Psoas muscle (tissue), 8 donors: ENCODE results near the gene ERC2. TPM values are rescaled to one million over a fixed set of nuclear protein-coding genes. Genes with fewer than 3 reads are reported as not detected.

Experiments
- ATAC-seq, 4 donors: fragments of 200-7000 bp; cut with Tn5 transposase; one replicate each; pipeline ENCODE4 v1.9.1; 2020; ENCODE audit warnings: moderate library complexity in 3 of 4, mild to moderate bottlenecking in 2 of 4
- DNase-seq, 2 donors: peaks; one replicate each; pipeline ENCODE4 v3.0.0-alpha.2; 2020
- H3K27ac ChIP-seq: fragments of 200-600 bp; one replicate; pipeline ENCODE4 v1.8.0; 2022
- H3K27me3 ChIP-seq, 3 donors: fragments of 200-600 bp in 1 of 3; one replicate each; pipeline versions ENCODE4 v1.6.1 to v1.8.0; 2013 to 2022; ENCODE audit warnings: low read length in 2 of 3, mild to moderate bottlenecking in 2 of 3, moderate library complexity in 1 of 3; ENCODE audit not compliant: insufficient read depth in 3 of 3
- H3K36me3 ChIP-seq, 2 donors: fragments of 200-600 bp in 1 of 2; one replicate each; pipeline versions ENCODE4 v1.6.1 to v1.8.0; 2013 to 2022; ENCODE audit warnings: low read depth in 1 of 2, mild to moderate bottlenecking in 1 of 2, moderate library complexity in 1 of 2; ENCODE audit not compliant: insufficient read depth in 1 of 2
- H3K4me1 ChIP-seq: fragments of 200-600 bp; one replicate; pipeline ENCODE4 v1.8.0; 2022
- H3K4me3 ChIP-seq: fragments of 200-600 bp; one replicate; pipeline ENCODE4 v1.8.0; 2022; ENCODE audit warnings: mild to moderate bottlenecking
- H3K9me3 ChIP-seq: fragments of 200-600 bp; one replicate; pipeline ENCODE4 v1.8.0; 2022
- WGBS, 3 donors: extraction: QIAGEN DNeasy Blood & Tissue Kit; methylation state at CpG; one replicate each; pipeline versions ENCODE4 v1.1.6 to v1.1.7; 2013; 5-methylcytosine and 5-hydroxymethylcytosine counted together
- intact Hi-C, 2 donors: fragments of 100-400 bp; cut with DNase I; formaldehyde crosslinking; loops; one replicate each; pipeline versions ENCODE4 v1.11.0 to v1.14.2; 2022
- polyA plus RNA-seq, 3 donors: library from polyadenylated mRNA; stranded (reverse); fragments of 200-250 nt; gene quantifications; one replicate each; pipeline ENCODE4 v1.2.3, GENCODE V29; 2013
- total RNA-seq, 4 donors: library from RNA; stranded (reverse); fragmentation: NEBNext Ultra II Directional in 2 of 4; extraction: Animal tissue kit (Norgen Biotek cat#: 25700) in 2 of 4; gene quantifications; one replicate each; pipeline versions ENCODE4 v1.2.1 to v1.2.4, GENCODE V29; 2021 to 2023
- TF ChIP-seq, protein P1 (sequence below): fragments of 200-600 bp; IDR thresholded peaks from one replicate; pipeline ENCODE4 v1.8.0; 2022; ENCODE audit warnings: antibody characterized with exemption
- donor health status: healthy with polysubstance abuse.
- donor health status: DM: no; HTN: no; CAD: no; lungs with moderate emphysema.
- donor health status: Bipolar disorder and iron deficiency.
- donor health status: healthy.
- donor health status: DM: yes; HTN: yes; CAD: no.
- donor health status: DM: no; HTN: no; CAD: no.
- donor health status: DM: no; HTN: no; CAD: no.
- donor health status: DM: yes; HTN: yes; CAD: no.

ERC2 gene
- total and polyA plus RNA-seq, 7 donors = 0.04 to 0.15 TPM; not detected in 5

DNA sequence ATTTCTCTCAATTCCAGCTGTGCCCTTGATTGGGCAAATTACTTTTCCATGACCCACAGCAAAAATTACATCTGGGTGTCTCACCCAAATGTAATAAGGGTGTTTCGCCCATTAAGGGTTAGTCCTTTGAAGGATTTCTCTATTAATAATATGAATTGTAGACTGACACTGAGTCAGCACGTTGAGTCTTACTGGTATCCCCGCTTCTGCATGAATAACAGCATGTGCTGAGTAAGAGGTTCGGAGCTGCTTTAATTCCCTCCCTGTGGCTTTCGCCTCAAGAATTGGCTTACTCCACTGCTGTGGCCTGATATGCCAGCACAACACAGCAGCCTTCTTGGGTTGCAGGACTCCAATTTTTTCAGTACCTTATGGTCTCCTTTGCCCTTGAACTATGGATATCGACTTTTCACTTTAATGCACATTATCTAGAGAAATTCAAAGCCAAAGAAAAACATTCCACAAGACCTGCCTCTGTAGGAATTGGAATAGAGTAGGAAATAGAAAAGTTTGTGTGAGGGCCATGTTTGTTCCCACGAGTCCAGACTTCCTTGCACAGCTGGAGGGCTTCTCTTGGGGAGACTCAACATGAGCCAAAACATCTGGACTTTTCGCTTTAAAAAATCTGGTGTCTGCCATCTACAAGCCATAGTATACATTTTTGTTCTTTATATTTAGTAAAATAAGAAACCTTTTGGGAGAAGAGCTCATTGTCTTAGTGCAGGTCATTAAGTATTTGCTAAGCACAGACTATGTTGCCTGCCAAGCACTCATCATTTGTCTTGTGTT, 20.7 kb upstream of the ERC2 start:
- DNase-seq (no peak), ATAC-seq (no peak)
- H3K4me1 ChIP-seq = no peaks in the 10 kb centered on the region
- H3K36me3 ChIP-seq = no peaks in the 10 kb centered on the region
- 28 to 34% (median 29%) methylated on average over 8 of the region's 8 CpGs for WGBS, 3 donors
- H3K27me3 ChIP-seq = peaks cover 0 to 13% (median 2%) of the 10 kb centered on the region in 3 donors
- H3K27ac ChIP-seq = no peak overlapping the region
- H3K9me3 ChIP-seq = no peaks in the 10 kb centered on the region
- intact Hi-C loops = no loop called here
- no peak overlapping the region for H3K4me3 ChIP-seq
- TF ChIP-seq, protein P1, sequence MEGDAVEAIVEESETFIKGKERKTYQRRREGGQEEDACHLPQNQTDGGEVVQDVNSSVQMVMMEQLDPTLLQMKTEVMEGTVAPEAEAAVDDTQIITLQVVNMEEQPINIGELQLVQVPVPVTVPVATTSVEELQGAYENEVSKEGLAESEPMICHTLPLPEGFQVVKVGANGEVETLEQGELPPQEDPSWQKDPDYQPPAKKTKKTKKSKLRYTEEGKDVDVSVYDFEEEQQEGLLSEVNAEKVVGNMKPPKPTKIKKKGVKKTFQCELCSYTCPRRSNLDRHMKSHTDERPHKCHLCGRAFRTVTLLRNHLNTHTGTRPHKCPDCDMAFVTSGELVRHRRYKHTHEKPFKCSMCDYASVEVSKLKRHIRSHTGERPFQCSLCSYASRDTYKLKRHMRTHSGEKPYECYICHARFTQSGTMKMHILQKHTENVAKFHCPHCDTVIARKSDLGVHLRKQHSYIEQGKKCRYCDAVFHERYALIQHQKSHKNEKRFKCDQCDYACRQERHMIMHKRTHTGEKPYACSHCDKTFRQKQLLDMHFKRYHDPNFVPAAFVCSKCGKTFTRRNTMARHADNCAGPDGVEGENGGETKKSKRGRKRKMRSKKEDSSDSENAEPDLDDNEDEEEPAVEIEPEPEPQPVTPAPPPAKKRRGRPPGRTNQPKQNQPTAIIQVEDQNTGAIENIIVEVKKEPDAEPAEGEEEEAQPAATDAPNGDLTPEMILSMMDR = no peak

- DNase-seq (no peak), ATAC-seq (no peak)
- H3K27me3 ChIP-seq = peaks cover 0 to 13% (median 5%) of the 10 kb centered on the region in 3 donors
- H3K4me3 ChIP-seq = no peak overlapping the region
- no peak overlapping the region for H3K27ac ChIP-seq
- TF ChIP-seq, protein P1 = no peak
- no peaks in the 10 kb centered on the region for H3K4me1 ChIP-seq
- no peaks in the 10 kb centered on the region for H3K36me3 ChIP-seq
- 31 to 33% (median 31%) methylated on average over 2 of the region's 2 CpGs for WGBS, 3 donors
- intact Hi-C loops = no loop called here
- H3K9me3 ChIP-seq = no peaks in the 10 kb centered on the region
Observed at GRCh38 chr3:56484525-56485032, 16.3 kb upstream of the ERC2 start.

GRCh38 chr3:56484122-56484521, 15.9 kb upstream of the ERC2 start:
- Histone ChIP-seq H3K27me3 (peaks cover 0 to 13% (median 5%) of the 10 kb centered on the region in 3 donors), H3K36me3 (no peaks in the 10 kb centered on the region), H3K4me3 (no peak overlapping the region), H3K27ac (no peak overlapping the region), H3K4me1 (no peaks in the 10 kb centered on the region), H3K9me3 (no peaks in the 10 kb centered on the region)
- no peak for DNase-seq
- intact Hi-C loops = no loop called here
- TF ChIP-seq, protein P1 = no peak
- no peak for ATAC-seq
- 17 to 23% (median 21%) methylated on average over 4 of the region's 4 CpGs for WGBS, 3 donors

DNA sequence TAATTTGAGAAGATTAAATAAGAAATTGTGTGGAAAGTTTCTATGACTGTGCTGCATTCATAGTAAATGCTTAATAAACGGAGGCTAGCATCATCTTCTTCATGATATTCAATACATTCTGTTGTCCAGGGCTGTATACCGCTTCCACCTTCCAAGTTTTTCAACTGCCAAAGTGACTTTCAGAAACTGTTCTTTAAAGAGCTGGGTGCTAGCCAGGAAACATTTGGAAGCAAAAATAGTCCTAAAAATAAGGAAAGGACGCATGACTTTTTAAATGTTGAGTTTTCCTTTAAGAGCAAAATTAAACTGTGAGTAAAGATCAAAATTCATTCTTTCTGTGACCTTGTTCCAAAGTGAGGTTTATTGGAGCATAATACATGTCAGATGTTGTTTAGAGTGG, 9.4 kb upstream of the ERC2 start:
- Histone ChIP-seq H3K36me3 (no peaks in the 10 kb centered on the region), H3K4me1 (no peaks in the 10 kb centered on the region), H3K27ac (no peak overlapping the region), H3K27me3 (peaks cover 0 to 3% (median under 1%) of the 10 kb centered on the region in 3 donors), H3K9me3 (no peaks in the 10 kb centered on the region), H3K4me3 (no peak overlapping the region)
- intact Hi-C loops = no loop called here
- TF ChIP-seq, protein P1 = no peak
- DNase-seq = no peak
- 48 to 54% (median 51%) methylated on average over 3 of the region's 3 CpGs for WGBS, 3 donors
- no peak for ATAC-seq
